ENCODE measurements around the gene PA2G4. TPM values are rescaled to one million over a fixed set of nuclear protein-coding genes. Genes with fewer than 3 reads are reported as not detected.

Gene PA2G4
- total RNA-seq, 1 donor from 2014 or later, result 130 TPM

GRCh38 chr12:56117778-56118687, 13.7 kb downstream of the PA2G4 start, which contains the start of gene ZC3H10:
ZC3H10 (plus strand) TSS chr12:56118266; CDS start chr12:56120563, 2,297 bp downstream.
- Mint-ChIP-seq H3K36me3 (ENCODE audit: low read depth, unreplicated experiment) (peaks cover 23% of the 10 kb centered on the region), H3K4me3 (ENCODE audit: unreplicated experiment) (peak within 1 kb of the TSS; percentile 96), H3K27me3 (ENCODE audit: low read depth, unreplicated experiment) (no peaks in the 10 kb centered on the region), H3K4me1 (ENCODE audit: low read depth, unreplicated experiment) (peaks cover 22% of the 10 kb centered on the region), H3K27ac (ENCODE audit: unreplicated experiment) (peak within 1 kb of the TSS; percentile 97), H3K9me3 (ENCODE audit: unreplicated experiment) (no peaks in the 10 kb centered on the region)
- peak within 1 kb of the TSS; percentile 72 for H2AFZ ChIP-seq (ENCODE audit: low read depth, low read length)
- H3K27me3 ChIP-seq (ENCODE audit: insufficient read depth, low read length), result no peaks in the 10 kb centered on the region
- peak within 1 kb of the TSS; percentile 91 for H3K27ac ChIP-seq (ENCODE audit: low read depth, low read length)
- peak within 1 kb of the TSS; percentile 98 for H3K4me2 ChIP-seq (ENCODE audit: low read length)
- peak within 1 kb of the TSS; percentile 99 for H3K4me3 ChIP-seq (ENCODE audit: insufficient read depth, low read depth, low read length)
- TF ChIP-seq CTCF (IDR thresholded peaks at IDR 0.05; ENCODE audit: insufficient read depth, low read depth, low read length), result no peak
- TF ChIP-seq EZH2 (IDR thresholded peaks at IDR 0.05; ENCODE audit: insufficient read depth, low read length), result no peak
- H4K20me1 ChIP-seq (ENCODE audit: insufficient read depth, low read length), result peaks cover 11% of the 10 kb centered on the region
- peak within 1 kb of the TSS; percentile 98 for H3K9ac ChIP-seq (ENCODE audit: low read length)
- H3K36me3 ChIP-seq (ENCODE audit: insufficient read depth, low read length), result peaks cover 10% of the 10 kb centered on the region
- FAIRE-seq (peak; percentile 9), DNase-seq (ENCODE audit: low read depth) (peak; percentile 99)
- peaks cover 24% of the 10 kb centered on the region for H3K4me1 ChIP-seq (ENCODE audit: insufficient read depth, low read length)
- H3K79me2 ChIP-seq (ENCODE audit: insufficient read depth, low read length), result peaks cover 23% of the 10 kb centered on the region
- H3K9me3 ChIP-seq (ENCODE audit: insufficient read depth, low read depth, low read length), result no peaks in the 10 kb centered on the region

- peaks cover 22% of the 10 kb centered on the region for H3K4me1 Mint-ChIP-seq (ENCODE audit: low read depth, unreplicated experiment)
- H3K4me3 Mint-ChIP-seq (ENCODE audit: unreplicated experiment), result peak overlapping the region; percentile 96
- H3K36me3 Mint-ChIP-seq (ENCODE audit: low read depth, unreplicated experiment), result peaks cover 21% of the 10 kb centered on the region
- peak overlapping the region; percentile 93 for H3K27ac Mint-ChIP-seq (ENCODE audit: unreplicated experiment)
- Histone ChIP-seq H3K27ac (ENCODE audit: low read depth, low read length) (peak overlapping the region; percentile 69), H3K36me3 (ENCODE audit: insufficient read depth, low read length) (peaks cover 6% of the 10 kb centered on the region), H4K20me1 (ENCODE audit: insufficient read depth, low read length) (peaks cover 11% of the 10 kb centered on the region), H3K9me3 (ENCODE audit: insufficient read depth, low read depth, low read length) (no peaks in the 10 kb centered on the region), H3K9ac (ENCODE audit: low read length) (peak overlapping the region; percentile 98), H3K79me2 (ENCODE audit: insufficient read depth, low read length) (peaks cover 23% of the 10 kb centered on the region), H3K4me3 (ENCODE audit: insufficient read depth, low read depth, low read length) (peak overlapping the region; percentile 99), H3K4me2 (ENCODE audit: low read length) (peak overlapping the region; percentile 98), H3K4me1 (ENCODE audit: insufficient read depth, low read length) (peaks cover 24% of the 10 kb centered on the region), H3K27me3 (ENCODE audit: insufficient read depth, low read length) (no peaks in the 10 kb centered on the region), H2AFZ (ENCODE audit: low read depth, low read length) (peak overlapping the region; percentile 72)
- DNase-seq (ENCODE audit: low read depth) (no peak), FAIRE-seq (no peak)
- H3K9me3 Mint-ChIP-seq (ENCODE audit: unreplicated experiment), result no peaks in the 10 kb centered on the region
- H3K27me3 Mint-ChIP-seq (ENCODE audit: low read depth, unreplicated experiment), result no peaks in the 10 kb centered on the region
- no peak for TF ChIP-seq EZH2 (IDR thresholded peaks at IDR 0.05; ENCODE audit: insufficient read depth, low read length)
- TF ChIP-seq CTCF (IDR thresholded peaks at IDR 0.05; ENCODE audit: insufficient read depth, low read depth, low read length), result no peak
Observed at GRCh38 chr12:56118688-56119357, 14.5 kb downstream of the PA2G4 start.
